Sigmoid colon (tissue), 3 donors: ENCODE measurements around the gene ABCG4.

Source experiments
- POLR2A ChIP-seq, 2 donors: fragments of 450-650 bp; IDR thresholded peaks; one replicate each; pipeline ENCODE4 v1.6.1; 2016; ENCODE audit warnings: antibody characterized with exemption in 2 of 2, mild to moderate bottlenecking in 2 of 2, moderate library complexity in 2 of 2
- TF ChIP-seq, protein P1 (sequence below), 4 experiments: fragments of 450-650 bp in 3 of 4; fragments of 200-600 bp in 1 of 4; IDR thresholded peaks; one replicate each; pipeline ENCODE4 v1.5.1; 2016 to 2019; ENCODE audit warnings: antibody characterized with exemption in 4 of 4, mild to moderate bottlenecking in 3 of 4, moderate library complexity in 2 of 4

DNA sequence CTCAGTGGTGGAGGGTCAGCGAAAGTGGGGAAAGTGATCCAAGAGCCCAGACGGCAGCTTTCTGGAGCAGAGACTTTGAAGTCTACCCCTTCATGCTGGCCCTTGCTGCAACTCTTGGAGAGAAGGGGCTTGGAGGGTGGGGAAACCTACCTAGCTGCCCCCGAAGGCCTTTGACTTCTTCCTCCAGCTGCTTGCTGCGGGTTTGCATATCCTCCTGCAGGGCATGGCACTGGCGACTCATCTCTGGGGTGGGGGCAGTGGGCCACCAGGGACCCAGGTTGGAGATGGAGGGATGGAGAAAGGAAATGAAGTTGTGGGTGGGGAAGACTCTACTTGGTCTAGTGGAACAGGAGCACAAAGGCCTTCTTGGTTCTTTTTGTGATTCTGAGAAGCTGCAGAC lies 44.1 kb downstream of the ABCG4 start:
- TF ChIP-seq, protein P1, sequence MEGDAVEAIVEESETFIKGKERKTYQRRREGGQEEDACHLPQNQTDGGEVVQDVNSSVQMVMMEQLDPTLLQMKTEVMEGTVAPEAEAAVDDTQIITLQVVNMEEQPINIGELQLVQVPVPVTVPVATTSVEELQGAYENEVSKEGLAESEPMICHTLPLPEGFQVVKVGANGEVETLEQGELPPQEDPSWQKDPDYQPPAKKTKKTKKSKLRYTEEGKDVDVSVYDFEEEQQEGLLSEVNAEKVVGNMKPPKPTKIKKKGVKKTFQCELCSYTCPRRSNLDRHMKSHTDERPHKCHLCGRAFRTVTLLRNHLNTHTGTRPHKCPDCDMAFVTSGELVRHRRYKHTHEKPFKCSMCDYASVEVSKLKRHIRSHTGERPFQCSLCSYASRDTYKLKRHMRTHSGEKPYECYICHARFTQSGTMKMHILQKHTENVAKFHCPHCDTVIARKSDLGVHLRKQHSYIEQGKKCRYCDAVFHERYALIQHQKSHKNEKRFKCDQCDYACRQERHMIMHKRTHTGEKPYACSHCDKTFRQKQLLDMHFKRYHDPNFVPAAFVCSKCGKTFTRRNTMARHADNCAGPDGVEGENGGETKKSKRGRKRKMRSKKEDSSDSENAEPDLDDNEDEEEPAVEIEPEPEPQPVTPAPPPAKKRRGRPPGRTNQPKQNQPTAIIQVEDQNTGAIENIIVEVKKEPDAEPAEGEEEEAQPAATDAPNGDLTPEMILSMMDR (IDR thresholded peaks at IDR 0.05): no peak
- no peak for TF ChIP-seq POLR2A (IDR thresholded peaks at IDR 0.05)
